NCI-H1694 treated with DMSO at 0.1 percent for 48 hours (cell line): Measurements from ENCODE around the gene TMC7.
"Not testable (repeated sequence)": the region's sequence is repeated elsewhere in the genome, so short reads cannot be mapped to it uniquely, and the experiment has no call there.

Source experiments
- DNase-seq: peaks from one replicate; lab custom pipeline; 2025; lab: John Stamatoyannopoulos, UW

The TMC7 gene

DNA sequence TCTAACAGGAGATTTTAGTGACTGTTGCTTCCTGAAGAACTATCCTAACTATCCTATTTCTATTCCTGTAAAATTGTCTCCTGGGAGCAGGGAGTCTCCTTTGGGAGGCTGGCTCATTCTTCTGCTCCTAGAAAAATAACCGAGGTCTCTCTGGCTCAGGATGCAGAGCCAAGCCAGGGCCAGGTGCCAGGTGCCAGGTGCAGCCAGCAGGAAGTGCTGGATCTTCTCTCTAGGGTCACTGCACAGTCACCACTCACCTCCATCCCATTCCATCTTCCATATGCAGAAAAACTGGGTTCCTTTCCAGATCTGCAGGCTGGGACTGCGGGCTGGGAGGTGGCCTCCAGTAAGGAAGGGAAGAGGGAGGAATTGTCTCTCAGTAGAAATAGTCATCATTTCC, 3.8 kb upstream of the TMC7 start:
- DNase-seq = no peak

DNA sequence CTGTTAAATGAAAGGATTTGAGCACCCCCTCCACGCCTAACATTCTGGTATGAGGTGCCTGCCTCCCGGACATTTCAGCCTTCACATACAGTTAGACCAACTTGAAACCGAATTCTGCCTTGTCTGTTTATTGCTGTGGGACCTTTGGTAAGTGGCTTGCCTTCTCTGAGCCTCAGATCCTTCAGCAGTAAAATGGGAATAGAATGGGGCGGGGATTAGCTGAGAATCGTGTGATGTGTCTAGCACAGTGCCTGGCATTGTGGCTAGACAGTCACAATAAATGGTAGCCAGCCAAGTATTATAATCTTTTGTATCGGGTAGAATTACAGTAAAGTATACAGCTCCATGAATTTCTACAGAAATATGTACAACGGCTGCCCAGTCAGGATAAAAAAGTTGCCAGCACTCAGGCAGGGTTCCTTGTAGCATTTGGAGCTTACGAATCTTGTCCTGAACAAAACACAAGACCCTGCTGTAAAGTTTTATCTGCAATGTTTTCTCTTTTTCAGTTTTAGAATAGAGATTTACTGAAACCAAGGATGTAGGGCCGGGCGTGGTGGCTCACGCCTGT, 786 bp downstream of the TMC7 start:
- no peak for DNase-seq

DNA sequence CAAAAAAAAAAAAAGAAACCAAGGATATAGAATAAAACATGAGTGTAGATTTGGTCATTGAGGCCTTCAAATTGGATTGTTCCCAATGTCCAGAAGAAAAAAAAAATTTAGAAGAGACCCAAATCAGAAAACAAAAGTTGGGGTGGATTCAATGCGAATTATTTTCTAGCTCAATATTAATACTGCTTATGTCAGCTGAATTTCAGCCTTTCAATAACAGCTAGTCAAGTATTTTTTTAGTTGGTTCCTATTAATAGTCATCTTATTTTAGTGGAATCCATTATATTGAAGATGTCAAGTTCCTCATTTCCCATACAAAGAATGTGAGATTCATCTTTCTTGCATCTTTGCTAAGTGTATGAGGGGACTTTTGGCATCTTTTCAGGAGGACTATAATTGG, 1.5 kb downstream of the TMC7 start:
- DNase-seq = not testable (repeated sequence)

DNA sequence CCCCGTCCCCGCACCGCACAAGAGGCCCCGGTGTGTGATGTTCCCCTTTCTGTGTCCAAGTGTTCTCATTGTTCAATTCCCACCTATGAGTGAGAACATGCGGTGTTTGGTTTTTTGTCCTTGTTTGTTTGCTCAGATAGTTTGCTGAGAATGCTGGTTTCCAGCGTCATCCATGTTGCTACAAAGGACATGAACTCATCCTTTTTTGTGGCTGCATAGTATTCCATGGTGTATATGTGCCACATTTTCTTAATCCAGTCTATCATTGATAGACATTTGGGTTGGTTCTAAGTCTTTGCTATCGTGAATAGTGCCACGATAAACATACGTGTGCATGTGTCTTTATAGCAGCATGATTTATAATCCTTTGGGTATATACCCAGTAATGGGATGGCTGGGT, 8.0 kb downstream of the TMC7 start:
- DNase-seq = not testable (repeated sequence)

DNA sequence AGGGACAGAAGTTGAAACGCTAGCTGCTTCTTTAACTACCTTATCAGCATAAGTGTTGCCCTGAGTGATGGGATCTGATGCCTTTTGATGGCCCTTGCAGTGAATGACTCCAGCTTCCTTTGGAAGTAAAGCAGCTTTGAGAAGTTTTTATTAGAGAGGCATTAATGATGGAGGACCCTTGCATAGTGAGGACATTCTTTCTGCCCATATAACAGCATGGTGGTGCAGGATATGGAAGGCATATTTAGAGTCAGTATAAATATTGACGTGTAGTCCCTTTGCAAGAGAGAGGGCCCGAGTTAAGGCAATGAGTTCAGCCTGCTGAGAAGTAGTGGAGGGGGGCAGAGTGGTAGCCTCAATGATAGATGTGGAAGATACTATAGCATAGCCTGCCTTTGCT, 9.8 kb downstream of the TMC7 start:
- DNase-seq = not testable (repeated sequence)

DNA sequence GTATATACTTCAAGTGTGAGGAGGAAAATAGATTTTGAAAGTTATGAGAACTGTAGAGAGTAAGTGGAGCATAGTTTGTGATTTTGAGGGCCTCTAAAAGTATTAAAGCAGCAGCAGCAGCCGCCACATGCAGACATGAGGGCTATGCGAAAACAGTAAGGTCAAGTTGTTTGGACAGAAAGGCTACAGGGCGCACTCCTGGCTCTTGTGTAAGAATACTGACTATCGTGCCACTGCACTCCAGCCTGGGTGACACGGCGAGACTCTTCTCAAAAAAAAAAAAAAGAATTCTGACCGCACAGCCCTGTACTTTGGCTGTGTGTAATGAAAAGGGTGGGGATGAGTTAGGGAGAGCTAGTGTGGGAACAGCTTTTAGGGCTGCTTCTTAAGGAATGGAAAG, 10.4 kb downstream of the TMC7 start:
- not testable (repeated sequence) for DNase-seq

DNA sequence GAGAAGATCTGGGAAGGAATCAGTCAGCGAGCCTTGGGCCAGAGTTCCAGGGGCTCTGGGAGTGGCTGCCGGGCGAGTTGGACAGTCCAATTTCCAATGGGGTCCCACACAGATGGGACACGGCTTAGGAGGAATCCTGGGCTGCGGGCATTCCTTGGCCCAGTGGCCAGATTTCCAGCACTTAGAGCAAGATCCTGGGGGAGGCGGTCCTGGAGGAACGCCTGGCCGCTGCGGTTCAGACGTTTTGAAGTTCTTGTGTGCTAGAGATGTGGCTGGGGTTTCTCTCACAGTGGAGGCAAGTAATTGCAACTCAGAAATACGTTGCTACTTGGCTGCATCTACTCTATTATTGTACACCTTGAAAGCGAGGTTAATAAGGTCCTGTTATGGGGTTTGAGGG, 11.7 kb downstream of the TMC7 start:
- DNase-seq = not testable (repeated sequence)

DNA sequence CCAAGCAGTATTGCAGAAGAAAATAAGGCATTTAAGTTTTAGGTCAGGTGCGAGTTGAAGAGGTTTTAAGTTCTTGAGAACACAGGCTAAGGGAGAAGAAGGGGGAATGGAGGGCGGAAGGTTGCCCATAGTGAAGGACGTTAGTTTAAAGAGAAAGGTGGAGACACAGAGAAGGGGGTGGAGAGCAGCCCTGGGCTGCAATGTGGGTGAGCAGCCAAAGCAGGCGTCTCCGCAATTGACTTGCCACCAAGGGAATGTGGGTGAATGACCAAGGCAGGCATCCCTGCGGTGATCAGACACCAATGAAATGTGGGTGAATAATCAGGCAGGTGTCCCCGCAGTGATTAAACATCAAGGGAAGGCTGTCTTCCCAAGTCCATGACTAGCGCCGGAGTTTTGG, 12.8 kb downstream of the TMC7 start:
- DNase-seq = not testable (repeated sequence)

DNA sequence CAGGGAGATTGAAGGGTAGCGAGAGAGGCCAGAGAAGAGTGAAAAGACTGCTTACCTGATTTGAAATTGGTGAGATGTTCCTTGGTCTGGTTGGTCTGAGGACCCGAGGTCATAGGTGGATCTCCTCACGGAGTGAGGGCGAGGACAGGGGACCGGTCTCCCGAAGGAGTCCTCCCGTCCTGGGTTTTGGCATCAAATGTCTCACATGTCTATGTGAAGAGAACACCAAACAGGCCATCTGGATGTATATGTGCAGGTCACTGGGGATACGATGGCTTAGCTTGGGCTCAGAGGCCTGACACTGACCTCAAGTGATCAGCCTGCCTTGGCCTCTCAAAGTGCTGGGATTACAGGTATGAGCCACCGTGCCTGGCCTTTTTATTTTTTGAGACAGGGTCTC, 13.3 kb downstream of the TMC7 start:
- DNase-seq = not testable (repeated sequence)

DNA sequence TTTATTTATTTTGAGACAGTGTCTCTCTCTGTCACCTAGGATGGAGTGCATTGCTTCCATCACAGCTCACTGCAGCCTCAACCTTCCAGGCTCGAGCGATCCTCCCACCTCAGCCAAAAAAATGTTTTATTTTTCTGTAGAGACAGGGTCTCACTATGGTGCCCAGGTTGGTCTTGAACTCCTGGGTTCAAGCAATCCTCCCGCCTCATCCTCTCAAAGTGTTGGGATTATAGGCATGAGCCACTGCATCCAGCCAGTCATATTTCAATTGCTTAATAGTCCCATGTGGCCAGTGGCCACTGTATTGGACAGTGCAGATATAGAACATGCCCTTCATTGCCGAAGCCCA, 15.3 kb downstream of the TMC7 start:
- DNase-seq = no peak

DNA sequence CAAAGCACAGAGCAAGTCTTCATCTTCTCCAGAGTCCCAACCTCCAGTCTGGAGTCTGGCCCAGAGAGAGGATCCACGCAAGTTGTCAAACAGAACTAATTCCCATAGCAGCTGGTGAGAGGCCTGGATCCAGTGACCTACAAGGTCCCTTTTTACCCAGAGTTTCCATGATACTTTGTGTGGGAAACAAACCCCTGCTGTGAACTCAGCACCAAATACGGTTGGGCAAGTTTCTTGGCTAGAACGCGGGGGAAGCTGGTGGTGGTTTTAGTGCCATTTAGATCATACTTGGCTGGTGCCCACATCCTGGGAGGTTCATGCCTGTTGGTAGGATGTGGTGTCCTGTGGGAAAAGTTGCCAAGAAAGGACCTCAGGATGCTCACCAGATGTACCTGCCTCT, 18.1 kb downstream of the TMC7 start:
- no peak for DNase-seq

DNA sequence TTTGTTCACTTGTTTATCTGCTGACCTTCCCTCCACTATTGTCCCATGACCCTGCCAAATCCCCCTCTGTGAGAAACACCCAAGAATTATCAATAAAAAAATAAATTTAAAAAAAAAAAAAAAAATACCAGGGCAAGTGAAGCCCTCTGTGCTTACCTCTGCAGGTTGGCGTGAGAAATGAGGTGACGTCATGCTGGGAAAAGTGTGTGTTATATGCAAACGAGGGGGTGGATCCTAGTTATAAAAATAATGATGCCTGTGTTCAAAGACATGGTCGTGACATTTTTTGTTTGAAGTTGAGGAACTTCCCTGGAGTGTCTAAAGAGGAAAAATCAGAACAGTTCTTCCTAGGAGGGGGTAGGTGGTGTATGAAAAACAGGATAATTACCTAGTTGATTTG, 20.2 kb downstream of the TMC7 start:
- DNase-seq = no peak

DNA sequence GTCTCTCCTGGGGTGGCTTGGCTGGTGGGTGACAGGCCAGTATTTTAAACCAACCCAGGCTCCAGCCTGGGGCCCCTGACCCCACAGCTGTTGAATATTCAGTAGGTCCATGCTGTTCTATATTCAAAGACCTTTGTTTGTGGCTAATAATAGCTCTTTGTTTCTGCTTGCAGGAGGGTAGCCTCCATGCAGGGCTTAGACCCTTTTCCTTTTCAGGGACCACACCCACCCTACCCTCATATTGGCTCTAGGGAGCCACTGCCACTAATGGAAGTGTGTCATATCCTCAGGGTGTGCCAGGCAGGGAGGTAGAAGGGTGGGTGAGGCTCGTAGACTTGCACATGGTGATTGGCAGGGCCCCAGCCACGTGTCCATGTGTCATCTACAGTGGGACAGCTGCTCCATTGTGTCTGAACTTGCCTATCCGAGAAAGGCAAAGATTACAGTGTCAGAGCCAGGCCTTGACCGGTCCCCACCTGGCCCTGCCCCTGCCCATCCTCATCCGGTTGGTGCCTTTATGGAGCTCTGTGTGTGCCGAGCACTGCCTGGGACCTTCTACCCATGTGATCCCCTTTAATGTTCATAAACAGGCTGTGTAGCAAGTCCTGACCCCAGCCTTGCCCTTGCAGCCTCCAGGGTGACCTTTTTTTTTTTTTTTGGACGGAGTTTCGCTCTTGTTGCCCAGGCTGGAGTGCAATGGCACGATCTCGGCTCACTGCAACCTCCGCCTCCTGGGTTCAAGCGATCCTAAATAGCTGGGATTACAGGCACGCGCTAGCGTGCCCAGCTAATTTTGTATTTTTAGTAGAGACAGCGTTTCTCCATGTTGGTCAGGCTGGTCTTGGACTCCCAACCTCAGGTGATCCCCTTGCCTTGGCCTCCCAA, 22.1 kb downstream of the TMC7 start:
- no peak for DNase-seq

DNA sequence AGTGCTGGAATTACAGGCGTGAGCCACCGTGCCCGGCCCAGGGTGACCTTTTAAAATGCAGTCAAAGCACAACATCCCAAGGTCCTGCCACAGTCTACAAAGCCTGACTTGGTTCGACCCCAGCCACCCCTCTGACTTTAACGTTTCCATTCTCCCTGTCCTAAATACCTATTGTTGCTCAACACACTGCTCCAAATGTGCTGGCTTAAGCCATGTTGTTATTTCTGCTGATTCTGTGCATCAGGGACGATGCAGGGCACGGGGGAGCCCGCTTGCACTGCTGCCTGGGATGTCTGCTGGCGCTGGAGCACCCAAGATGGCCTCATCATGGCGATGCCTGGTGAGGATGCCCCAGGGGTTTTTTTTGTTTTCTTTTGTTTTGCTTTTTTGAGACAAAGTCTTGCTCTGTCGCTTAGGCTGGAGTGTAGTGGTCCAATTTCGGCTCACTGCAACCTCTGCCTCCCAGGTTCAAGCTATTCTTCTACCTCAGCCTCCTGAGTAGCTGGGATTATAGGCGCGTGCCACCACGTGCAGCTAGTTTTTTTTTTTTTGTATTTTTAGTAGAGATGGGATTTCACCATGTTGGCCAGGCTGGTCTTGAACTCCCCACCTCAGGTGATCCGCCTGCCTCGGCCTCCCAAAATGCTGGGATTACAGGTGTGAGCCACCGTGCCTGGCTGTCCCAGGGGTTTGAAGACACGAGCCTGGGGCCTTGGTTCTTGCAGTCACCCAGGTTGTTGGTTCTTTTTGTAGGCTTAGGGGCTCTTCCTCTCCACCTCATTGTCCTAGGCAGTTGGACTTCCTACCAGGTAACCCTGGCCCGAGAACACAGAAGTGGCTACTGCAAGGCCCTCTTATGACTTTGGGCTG, 22.9 kb downstream of the TMC7 start:
- no peak for DNase-seq

DNA sequence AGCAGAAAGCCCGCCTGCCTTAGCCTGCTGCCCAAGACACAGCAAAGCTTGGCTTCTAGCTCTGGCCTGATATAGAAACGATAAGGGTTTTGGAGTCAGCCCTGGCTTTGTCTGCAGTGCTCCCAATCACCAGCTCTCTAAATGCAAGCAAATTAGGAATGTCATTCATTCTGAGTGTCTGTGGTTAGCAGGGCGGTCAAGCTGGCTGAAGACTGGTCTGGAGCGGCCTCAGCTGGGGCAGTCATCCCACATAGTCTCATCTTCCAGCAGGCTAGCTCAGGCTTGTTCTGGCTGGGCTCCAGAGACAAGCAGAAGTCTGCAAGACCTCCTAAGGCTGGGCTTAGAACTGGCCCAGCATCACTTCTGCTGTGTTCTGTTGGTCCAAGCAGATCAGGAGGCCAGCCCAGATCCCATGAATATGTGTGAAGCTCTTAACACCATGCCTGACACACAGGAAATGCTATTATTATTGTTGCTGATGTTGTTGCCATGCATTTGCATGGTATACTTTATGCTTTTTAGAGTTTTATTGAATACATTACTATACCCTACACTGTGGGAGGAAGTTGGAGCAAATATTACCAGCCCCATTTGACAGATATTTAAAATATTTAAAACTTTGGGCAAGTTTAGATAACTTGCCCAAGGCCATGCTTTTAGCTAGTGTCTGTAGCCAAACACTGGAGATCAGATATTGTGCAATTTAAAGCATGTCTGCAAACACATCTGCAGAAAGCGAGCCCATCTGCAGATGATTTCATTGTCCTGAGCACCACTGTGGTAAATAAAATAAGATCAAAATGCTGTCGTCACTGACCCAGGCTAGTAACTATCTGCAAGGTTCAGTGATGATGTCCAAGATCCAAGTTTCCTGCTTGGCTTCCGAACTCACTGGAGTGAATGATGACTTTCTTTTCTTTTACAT, 24.8 kb downstream of the TMC7 start:
- no peak for DNase-seq

DNA sequence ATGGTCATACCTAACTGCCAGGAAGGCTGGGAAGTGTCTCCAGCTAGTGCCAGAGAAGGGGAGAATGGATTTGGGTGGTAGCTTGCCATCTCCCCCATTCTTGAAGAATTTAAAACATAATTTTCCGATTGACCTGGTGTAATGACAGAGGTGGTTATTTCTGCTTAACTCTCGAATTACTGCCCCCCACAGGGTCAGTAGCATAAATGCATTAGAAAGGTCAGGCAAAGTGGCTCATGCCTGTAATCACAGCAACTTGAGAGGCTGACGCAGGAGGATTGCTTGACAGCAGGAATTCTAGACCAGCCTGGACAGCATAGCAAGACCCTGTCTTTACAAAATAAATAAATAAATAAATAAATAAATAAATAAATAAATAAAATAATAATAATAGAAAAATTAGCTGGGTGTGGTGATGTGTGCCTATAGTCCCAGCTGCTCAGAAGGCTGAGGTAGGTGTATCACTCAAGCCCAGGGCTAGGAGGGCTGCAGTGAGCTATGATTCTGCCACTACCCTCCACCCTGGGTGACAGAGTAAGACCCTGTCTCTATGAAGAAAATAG, 27.5 kb downstream of the TMC7 start:
- DNase-seq = no peak

DNA sequence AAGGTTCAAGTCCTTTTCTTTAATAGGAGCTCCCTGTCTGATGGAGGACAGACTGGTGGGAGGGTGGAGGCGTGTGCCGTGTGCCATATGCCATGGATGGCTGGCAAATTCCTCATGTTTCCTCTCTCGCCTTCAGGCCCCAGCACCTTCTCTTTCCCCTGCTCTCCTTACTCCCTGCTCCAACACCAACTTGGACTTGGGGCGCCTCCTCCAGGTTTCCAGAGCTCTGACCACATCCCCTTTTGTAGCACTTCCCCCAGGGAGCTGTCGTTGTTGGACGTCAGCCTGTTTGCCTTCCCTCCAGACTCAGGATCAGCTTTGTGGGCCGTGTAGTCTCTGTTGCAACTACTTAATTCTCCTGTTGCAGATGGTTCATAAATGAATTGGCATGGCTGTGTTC, 30.7 kb downstream of the TMC7 start:
- no peak for DNase-seq

DNA sequence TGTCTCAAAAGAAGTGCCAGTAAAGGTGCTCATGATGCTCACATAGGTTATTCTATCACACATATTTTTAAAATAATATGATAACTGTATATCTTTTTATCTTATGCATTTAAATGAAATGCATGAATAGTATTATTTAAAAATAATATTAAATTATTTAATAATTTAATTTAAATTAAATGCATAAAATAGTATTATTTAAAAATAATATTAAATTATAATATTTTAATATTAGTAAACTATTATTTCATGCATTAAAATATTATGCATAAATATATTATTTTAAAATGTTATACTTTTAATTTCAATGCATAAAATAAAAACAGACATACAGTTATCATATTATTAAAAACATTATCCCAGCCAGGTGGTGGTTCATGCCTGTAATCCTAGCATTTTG, 33.4 kb downstream of the TMC7 start:
- no peak for DNase-seq

DNA sequence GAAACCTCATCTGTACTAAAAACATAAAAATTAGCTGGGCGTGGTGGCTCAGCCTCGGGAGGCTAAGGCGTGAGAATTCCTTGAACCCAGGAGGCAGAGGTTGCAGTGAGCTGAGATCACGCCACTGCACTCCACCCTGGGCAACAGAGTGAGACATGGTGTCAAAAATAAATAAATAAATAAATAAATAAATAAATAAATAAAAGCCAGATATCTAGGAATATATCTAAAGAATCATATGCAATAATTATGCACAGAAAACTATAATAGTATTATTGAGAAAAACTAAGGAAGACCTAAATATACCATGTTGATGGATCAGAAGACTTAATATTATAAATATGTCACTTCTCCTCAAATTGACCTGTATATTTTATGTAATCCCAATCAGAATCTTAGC, 37.0 kb downstream of the TMC7 start:
- DNase-seq = no peak

DNA sequence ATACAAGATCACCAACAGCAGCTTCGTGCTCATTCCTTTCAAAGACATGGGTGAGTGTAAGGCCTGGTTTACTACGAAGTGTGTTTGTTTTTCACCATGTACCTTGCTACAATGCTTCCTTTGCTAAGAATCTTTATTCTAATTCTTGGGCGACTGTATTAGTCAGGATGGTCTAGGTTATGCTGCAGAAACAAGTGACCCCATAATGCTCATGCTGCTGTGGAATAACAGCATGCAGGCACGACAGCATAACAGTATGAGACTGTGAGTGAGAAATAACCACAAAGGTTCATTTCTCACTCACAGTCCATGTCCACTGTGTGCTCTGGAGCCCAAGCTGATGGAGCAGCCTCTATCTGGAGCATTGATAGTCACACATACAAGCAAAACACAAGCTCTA, 38.0 kb downstream of the TMC7 start:
- no peak for DNase-seq

DNA sequence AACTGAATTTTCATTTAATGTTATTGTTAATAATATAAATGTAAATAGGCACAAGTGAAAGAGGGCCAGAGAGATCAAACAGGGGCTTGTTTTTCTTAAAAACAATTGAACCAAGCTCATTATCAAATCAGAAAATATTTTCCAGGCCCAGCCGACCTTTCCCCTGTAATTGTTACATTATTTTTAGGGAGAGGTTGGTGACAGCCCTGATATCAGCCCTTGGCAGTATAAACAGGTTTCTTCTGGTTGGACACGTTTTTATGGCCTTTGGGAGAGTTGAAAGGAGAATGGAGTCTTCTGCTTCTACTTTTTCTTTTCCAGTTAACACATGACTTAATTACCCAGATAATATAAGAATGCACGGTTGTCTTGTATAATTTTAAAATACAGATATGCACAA, 43.7 kb downstream of the TMC7 start:
- no peak for DNase-seq

DNA sequence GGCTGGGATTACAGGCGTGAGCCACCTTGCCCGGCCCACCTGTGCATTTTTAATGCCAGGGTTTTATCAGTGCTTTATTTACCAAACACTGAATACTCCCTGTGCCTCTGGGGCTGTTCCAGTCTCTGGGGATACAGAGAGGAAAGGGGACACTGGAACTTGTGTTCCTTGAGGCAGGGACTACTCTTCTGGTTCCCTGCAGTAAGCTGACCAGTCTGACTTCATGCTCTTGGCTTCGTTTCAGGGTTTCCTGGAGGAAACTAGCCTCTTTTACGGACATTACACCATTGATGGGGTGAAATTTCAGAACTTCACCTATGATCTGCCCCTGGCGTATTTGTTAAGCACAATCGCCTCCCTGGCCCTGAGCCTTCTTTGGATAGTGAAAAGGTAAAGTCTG, 46.2 kb downstream of the TMC7 start:
- DNase-seq = no peak
